PC-9 (cell line): ENCODE results near the gene DNM1.

Experiments
- EZH2 ChIP-seq: fragments of 200-600 bp; sonication (generic); IDR thresholded peaks from 2 replicates; pipeline ENCODE4 v1.8.0; 2017; ENCODE audit warnings: antibody characterized with exemption, low read depth
- TF ChIP-seq, protein P1 (sequence below): fragments of 200-600 bp; sonication (generic); conservative IDR thresholded peaks from 2 replicates; pipeline ENCODE4 v1.6.1; 2017; ENCODE audit warnings: mixed run types, antibody characterized with exemption, mild to moderate bottlenecking, moderate library complexity

DNA sequence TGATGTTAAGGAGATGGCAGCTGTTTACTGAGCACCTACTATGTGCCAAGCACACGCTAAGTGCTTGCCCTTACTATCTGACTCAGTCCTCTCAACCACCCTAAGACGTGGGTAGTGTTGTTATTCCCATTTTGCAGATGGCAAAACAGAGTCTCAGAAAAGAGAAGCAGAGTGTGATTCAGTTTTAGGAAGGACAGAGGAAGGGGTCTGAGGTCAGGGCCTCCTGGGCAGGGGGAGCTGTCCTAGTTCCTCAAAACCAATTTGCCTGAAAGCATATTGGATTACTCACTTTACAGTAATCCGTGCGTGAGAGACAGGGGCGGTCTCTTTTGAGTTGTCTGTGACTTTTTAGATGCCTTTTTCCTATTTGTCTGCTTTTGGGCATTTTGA, 23.2 kb downstream of the DNM1 start:
- TF ChIP-seq, protein P1, sequence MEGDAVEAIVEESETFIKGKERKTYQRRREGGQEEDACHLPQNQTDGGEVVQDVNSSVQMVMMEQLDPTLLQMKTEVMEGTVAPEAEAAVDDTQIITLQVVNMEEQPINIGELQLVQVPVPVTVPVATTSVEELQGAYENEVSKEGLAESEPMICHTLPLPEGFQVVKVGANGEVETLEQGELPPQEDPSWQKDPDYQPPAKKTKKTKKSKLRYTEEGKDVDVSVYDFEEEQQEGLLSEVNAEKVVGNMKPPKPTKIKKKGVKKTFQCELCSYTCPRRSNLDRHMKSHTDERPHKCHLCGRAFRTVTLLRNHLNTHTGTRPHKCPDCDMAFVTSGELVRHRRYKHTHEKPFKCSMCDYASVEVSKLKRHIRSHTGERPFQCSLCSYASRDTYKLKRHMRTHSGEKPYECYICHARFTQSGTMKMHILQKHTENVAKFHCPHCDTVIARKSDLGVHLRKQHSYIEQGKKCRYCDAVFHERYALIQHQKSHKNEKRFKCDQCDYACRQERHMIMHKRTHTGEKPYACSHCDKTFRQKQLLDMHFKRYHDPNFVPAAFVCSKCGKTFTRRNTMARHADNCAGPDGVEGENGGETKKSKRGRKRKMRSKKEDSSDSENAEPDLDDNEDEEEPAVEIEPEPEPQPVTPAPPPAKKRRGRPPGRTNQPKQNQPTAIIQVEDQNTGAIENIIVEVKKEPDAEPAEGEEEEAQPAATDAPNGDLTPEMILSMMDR, result no peak
- TF ChIP-seq EZH2, result no peak
